HEK293 (cell line): Measurements from ENCODE around the gene PROK1.
A peak's percentile ranks its signal among the peaks of the same experiment; 100 is the strongest.

Source experiments
- CTCF ChIA-PET: fragments of 350-600 bp; formaldehyde crosslinking; extraction: SDS; loops from one replicate; lab custom pipeline; 2021; ENCODE audit warnings: antibody characterized with exemption; lab: Yijun Ruan, JAX
- POLR2A ChIA-PET: fragments of 300-600 bp; formaldehyde crosslinking; extraction: SDS; loops from one replicate; lab custom pipeline; 2020; ENCODE audit warnings: antibody characterized with exemption, inconsistent platforms; lab: Yijun Ruan, JAX
- H3K27ac ChIP-seq: fragments of 200-500 bp; sonication (Bioruptor generic); 2 replicates; pipeline ENCODE4 v1.5.1; 2014; ENCODE audit warnings: low read depth, low read length, control low read depth, inconsistent platforms; ENCODE audit errors: extremely low read depth
- H3K36me3 ChIP-seq, 2 experiments: fragments of 200-500 bp in 1 of 2; sonication (Bioruptor generic) in 1 of 2; 1 replicate in 1 of 2; 2 replicates in 1 of 2; pipeline ENCODE4 v1.5.1; 2014 to 2017; ENCODE audit warnings: inconsistent platforms in 2 of 2, low read length in 2 of 2; ENCODE audit not compliant: control insufficient read depth in 2 of 2, insufficient read depth in 1 of 2
- H3K4me1 ChIP-seq: fragments of 200-500 bp; sonication (Bioruptor generic); 2 replicates; pipeline ENCODE4 v1.5.1; 2014; ENCODE audit warnings: mild to moderate bottlenecking, low read length, inconsistent platforms; ENCODE audit not compliant: control insufficient read depth, insufficient read depth
- H3K4me3 ChIP-seq: 2 replicates; pipeline ENCODE4 v1.5.1; 2011; ENCODE audit warnings: low read depth, mild to moderate bottlenecking, control low read depth, low read length, moderate library complexity
- H3K9me3 ChIP-seq: fragments of 200-500 bp; sonication (Bioruptor generic); 2 replicates; pipeline ENCODE4 v1.5.1; 2014; ENCODE audit warnings: low read depth, low read length, inconsistent platforms; ENCODE audit not compliant: control insufficient read depth, insufficient read depth
- GLIS1 ChIP-seq: fragments of 450-650 bp; formaldehyde crosslinking; IDR thresholded peaks from 2 replicates; pipeline ENCODE4 v1.5.1; 2016; ENCODE audit warnings: missing biosample characterization, missing genetic modification characterization
- KLF17 ChIP-seq: fragments of 450-650 bp; formaldehyde crosslinking; IDR thresholded peaks from 2 replicates; pipeline ENCODE4 v1.5.1; 2016; ENCODE audit warnings: missing biosample characterization, missing genetic modification characterization
- KLF7 ChIP-seq: fragments of 450-650 bp; formaldehyde crosslinking; IDR thresholded peaks from 2 replicates; pipeline ENCODE4 v1.5.1; 2016; ENCODE audit warnings: missing biosample characterization, missing genetic modification characterization, borderline replicate concordance
- KLF8 ChIP-seq: fragments of 450-650 bp; formaldehyde crosslinking; IDR thresholded peaks from 2 replicates; pipeline ENCODE4 v1.5.1; 2016; ENCODE audit warnings: missing biosample characterization, missing genetic modification characterization
- MYNN ChIP-seq: fragments of 450-650 bp; formaldehyde crosslinking; IDR thresholded peaks from 2 replicates; pipeline ENCODE4 v1.5.1; 2016; ENCODE audit warnings: missing biosample characterization, missing genetic modification characterization, borderline replicate concordance
- SP7 ChIP-seq: fragments of 450-650 bp; formaldehyde crosslinking; IDR thresholded peaks from 2 replicates; pipeline ENCODE4 v1.5.1; 2016; ENCODE audit warnings: missing biosample characterization, missing genetic modification characterization
- TCF7L2 ChIP-seq: IDR thresholded peaks from 2 replicates; pipeline ENCODE4 v1.6.1; 2011; ENCODE audit warnings: low read depth, mild to moderate bottlenecking, inconsistent platforms, low read length, moderate library complexity, borderline replicate concordance
- WT1 ChIP-seq: fragments of 450-650 bp; formaldehyde crosslinking; IDR thresholded peaks from 2 replicates; pipeline ENCODE4 v1.5.1; 2016; ENCODE audit warnings: missing biosample characterization, missing genetic modification characterization
- ZBTB17 ChIP-seq: fragments of 450-650 bp; formaldehyde crosslinking; IDR thresholded peaks from 2 replicates; pipeline ENCODE4 v1.5.1; 2016; ENCODE audit warnings: missing biosample characterization, missing genetic modification characterization
- ZEB2 ChIP-seq: fragments of 450-650 bp; formaldehyde crosslinking; IDR thresholded peaks from 2 replicates; pipeline ENCODE4 v1.5.1; 2016; ENCODE audit warnings: missing biosample characterization, missing genetic modification characterization
- ZNF184 ChIP-seq: fragments of 450-650 bp; IDR thresholded peaks from 2 replicates; pipeline ENCODE4 v1.5.1; 2018; ENCODE audit warnings: missing biosample characterization, mild to moderate bottlenecking, missing genetic modification characterization
- ZNF248 ChIP-seq: fragments of 450-650 bp; formaldehyde crosslinking; IDR thresholded peaks from 2 replicates; pipeline ENCODE4 v1.5.1; 2017; ENCODE audit warnings: missing biosample characterization, missing genetic modification characterization
- ZNF341 ChIP-seq: fragments of 450-650 bp; formaldehyde crosslinking; IDR thresholded peaks from 2 replicates; pipeline ENCODE4; 2016; ENCODE audit warnings: low read depth, missing biosample characterization, missing genetic modification characterization
- ZNF433 ChIP-seq: fragments of 450-650 bp; formaldehyde crosslinking; IDR thresholded peaks from 2 replicates; pipeline ENCODE4 v1.5.1; 2016; ENCODE audit warnings: missing biosample characterization, missing genetic modification characterization, low read depth
- ZNF473 ChIP-seq: fragments of 450-650 bp; formaldehyde crosslinking; IDR thresholded peaks from 2 replicates; pipeline ENCODE4 v1.5.1; 2017; ENCODE audit warnings: missing biosample characterization, missing genetic modification characterization
- ZNF501 ChIP-seq: fragments of 450-650 bp; formaldehyde crosslinking; IDR thresholded peaks from 2 replicates; pipeline ENCODE4 v1.5.1; 2016; ENCODE audit warnings: missing biosample characterization, missing genetic modification characterization
- ZNF548 ChIP-seq: fragments of 450-650 bp; formaldehyde crosslinking; IDR thresholded peaks from 2 replicates; pipeline ENCODE4 v1.5.1; 2016; ENCODE audit warnings: missing biosample characterization, missing genetic modification characterization
- ZNF629 ChIP-seq: fragments of 450-650 bp; formaldehyde crosslinking; IDR thresholded peaks from 2 replicates; pipeline ENCODE4 v1.5.1; 2017; ENCODE audit warnings: missing biosample characterization, missing genetic modification characterization
- ZNF660 ChIP-seq: fragments of 450-650 bp; IDR thresholded peaks from 2 replicates; pipeline ENCODE4 v1.5.1; 2018; ENCODE audit warnings: missing biosample characterization, mild to moderate bottlenecking, missing genetic modification characterization
- ZNF843 ChIP-seq: fragments of 450-650 bp; formaldehyde crosslinking; IDR thresholded peaks from 2 replicates; pipeline ENCODE4 v1.5.1; 2016; ENCODE audit warnings: missing biosample characterization, missing genetic modification characterization
- TF ChIP-seq, protein P1 (sequence below): fragments of 450-650 bp; formaldehyde crosslinking; IDR thresholded peaks from 2 replicates; pipeline ENCODE4 v1.5.1; 2017; ENCODE audit warnings: missing biosample characterization, missing genetic modification characterization
- TF ChIP-seq, protein P2 (sequence below): fragments of 450-650 bp; formaldehyde crosslinking; IDR thresholded peaks from 2 replicates; pipeline ENCODE4 v1.5.1; 2016; ENCODE audit warnings: missing biosample characterization, missing genetic modification characterization
- TF ChIP-seq, protein P3 (sequence below): fragments of 450-650 bp; formaldehyde crosslinking; IDR thresholded peaks from 2 replicates; pipeline ENCODE4 v1.5.1; 2016; ENCODE audit warnings: missing biosample characterization, missing genetic modification characterization
- TF ChIP-seq, protein P4 (sequence below): fragments of 450-650 bp; formaldehyde crosslinking; IDR thresholded peaks from 2 replicates; pipeline ENCODE4 v1.5.1; 2016; ENCODE audit warnings: missing biosample characterization, missing genetic modification characterization

PROK1 gene

GRCh38 chr1:110477041-110477440, 26.1 kb downstream of the PROK1 start (continued):
- TF ChIP-seq KLF8 (tag by site-specific recombination) (peak; percentile 56), ZNF501 (tag by site-specific recombination) (no peak), KLF7 (tag by site-specific recombination) (no peak), ZEB2 (peak; percentile 89), ZNF660 (tag by site-specific recombination) (peak; percentile 55), ZBTB17 (tag by site-specific recombination) (peak; percentile 24; the same call in 1 of the 2 replicates), ZNF629 (tag by site-specific recombination) (peak; percentile 84), ZNF184 (tag by site-specific recombination) (0 out of 2 replicates have a peak, but pooled peaks have one; percentile 70), SP7 (tag by site-specific recombination) (peak; percentile 47; the same call in 1 of the 2 replicates), ZNF548 (tag by site-specific recombination) (no peak), ZNF433 (no peak), ZNF843 (tag by site-specific recombination) (0 out of 2 replicates have a peak, but pooled peaks have one; percentile 20), GLIS1 (tag by site-specific recombination) (no peak)
- TF ChIP-seq, protein P1, sequence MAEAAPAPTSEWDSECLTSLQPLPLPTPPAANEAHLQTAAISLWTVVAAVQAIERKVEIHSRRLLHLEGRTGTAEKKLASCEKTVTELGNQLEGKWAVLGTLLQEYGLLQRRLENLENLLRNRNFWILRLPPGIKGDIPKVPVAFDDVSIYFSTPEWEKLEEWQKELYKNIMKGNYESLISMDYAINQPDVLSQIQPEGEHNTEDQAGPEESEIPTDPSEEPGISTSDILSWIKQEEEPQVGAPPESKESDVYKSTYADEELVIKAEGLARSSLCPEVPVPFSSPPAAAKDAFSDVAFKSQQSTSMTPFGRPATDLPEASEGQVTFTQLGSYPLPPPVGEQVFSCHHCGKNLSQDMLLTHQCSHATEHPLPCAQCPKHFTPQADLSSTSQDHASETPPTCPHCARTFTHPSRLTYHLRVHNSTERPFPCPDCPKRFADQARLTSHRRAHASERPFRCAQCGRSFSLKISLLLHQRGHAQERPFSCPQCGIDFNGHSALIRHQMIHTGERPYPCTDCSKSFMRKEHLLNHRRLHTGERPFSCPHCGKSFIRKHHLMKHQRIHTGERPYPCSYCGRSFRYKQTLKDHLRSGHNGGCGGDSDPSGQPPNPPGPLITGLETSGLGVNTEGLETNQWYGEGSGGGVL (tag by site-specific recombination) = no peak
- TF ChIP-seq, protein P2, sequence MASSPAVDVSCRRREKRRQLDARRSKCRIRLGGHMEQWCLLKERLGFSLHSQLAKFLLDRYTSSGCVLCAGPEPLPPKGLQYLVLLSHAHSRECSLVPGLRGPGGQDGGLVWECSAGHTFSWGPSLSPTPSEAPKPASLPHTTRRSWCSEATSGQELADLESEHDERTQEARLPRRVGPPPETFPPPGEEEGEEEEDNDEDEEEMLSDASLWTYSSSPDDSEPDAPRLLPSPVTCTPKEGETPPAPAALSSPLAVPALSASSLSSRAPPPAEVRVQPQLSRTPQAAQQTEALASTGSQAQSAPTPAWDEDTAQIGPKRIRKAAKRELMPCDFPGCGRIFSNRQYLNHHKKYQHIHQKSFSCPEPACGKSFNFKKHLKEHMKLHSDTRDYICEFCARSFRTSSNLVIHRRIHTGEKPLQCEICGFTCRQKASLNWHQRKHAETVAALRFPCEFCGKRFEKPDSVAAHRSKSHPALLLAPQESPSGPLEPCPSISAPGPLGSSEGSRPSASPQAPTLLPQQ (tag by site-specific recombination) = 0 out of 2 replicates have a peak, but pooled peaks have one; percentile 20
- TF ChIP-seq, protein P3, sequence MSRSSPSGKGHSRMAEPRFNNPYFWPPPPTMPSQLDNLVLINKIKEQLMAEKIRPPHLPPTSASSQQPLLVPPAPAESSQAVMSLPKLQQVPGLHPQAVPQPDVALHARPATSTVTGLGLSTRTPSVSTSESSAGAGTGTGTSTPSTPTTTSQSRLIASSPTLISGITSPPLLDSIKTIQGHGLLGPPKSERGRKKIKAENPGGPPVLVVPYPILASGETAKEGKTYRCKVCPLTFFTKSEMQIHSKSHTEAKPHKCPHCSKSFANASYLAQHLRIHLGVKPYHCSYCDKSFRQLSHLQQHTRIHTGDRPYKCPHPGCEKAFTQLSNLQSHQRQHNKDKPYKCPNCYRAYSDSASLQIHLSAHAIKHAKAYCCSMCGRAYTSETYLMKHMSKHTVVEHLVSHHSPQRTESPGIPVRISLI (tag by site-specific recombination) = no peak
- TF ChIP-seq, protein P4, sequence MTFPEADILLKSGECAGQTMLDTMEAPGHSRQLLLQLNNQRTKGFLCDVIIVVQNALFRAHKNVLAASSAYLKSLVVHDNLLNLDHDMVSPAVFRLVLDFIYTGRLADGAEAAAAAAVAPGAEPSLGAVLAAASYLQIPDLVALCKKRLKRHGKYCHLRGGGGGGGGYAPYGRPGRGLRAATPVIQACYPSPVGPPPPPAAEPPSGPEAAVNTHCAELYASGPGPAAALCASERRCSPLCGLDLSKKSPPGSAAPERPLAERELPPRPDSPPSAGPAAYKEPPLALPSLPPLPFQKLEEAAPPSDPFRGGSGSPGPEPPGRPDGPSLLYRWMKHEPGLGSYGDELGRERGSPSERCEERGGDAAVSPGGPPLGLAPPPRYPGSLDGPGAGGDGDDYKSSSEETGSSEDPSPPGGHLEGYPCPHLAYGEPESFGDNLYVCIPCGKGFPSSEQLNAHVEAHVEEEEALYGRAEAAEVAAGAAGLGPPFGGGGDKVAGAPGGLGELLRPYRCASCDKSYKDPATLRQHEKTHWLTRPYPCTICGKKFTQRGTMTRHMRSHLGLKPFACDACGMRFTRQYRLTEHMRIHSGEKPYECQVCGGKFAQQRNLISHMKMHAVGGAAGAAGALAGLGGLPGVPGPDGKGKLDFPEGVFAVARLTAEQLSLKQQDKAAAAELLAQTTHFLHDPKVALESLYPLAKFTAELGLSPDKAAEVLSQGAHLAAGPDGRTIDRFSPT = peak; percentile 62; the same call in 1 of the 2 replicates

DNA sequence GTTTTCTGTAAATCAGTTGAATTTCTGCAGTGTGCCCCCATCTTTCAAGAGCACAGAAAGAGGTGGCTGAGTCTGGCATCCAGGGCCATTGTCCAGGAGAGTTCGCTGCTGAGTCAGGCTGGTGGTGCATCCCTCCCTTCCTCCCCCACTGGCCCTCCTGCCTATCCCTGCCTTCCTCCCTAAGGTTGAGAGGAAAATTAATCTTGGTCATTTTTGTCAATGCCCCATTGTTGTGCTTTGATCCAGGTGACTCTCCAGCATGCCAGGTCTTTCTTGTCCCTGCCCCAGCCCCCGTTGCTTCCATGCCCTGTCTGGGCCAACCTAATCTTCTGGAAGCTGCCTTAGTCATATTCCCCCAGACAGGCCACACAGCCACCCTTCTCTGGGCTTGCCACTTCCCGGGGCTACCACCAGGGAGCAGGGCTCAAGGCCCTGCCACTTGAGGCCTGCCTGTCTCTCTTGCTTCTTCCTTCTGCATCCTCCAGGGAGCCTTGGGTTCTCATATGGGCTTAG, 26.6 kb downstream of the PROK1 start:
- no peaks in the 10 kb centered on the region for H3K9me3 ChIP-seq
- ChIA-PET POLR2A (no interaction called here), CTCF (interaction anchor here (0.5 to 7.1 kb wide), 11 partner anchors 8 to 1417 kb away, joined by 3 to 72 read pairs (median 3); no protein-coding TSS in a partner anchor)
- no peaks in the 10 kb centered on the region for H3K36me3 ChIP-seq
- H3K4me1 ChIP-seq = peaks cover 12% of the 10 kb centered on the region; the same call in 1 of the 2 replicates
- H3K27ac ChIP-seq = no peak overlapping the region
- H3K4me3 ChIP-seq = no peak overlapping the region
- TF ChIP-seq ZNF248 (tag by site-specific recombination) (no peak), WT1 (tag by site-specific recombination) (peak; percentile 43; the same call in 1 of the 2 replicates), MYNN (tag by site-specific recombination) (no peak), KLF17 (0 out of 2 replicates have a peak, but pooled peaks have one; percentile 3), ZNF341 (tag by site-specific recombination) (0 out of 2 replicates have a peak, but pooled peaks have one; percentile 13), TCF7L2 (no peak), ZNF473 (tag by site-specific recombination) (no peak)
- TF ChIP-seq, protein P4 = 0 out of 2 replicates have a peak, but pooled peaks have one; percentile 10
- TF ChIP-seq, protein P1 (tag by site-specific recombination) = 0 out of 2 replicates have a peak, but pooled peaks have one; percentile 17
